Stimulated activated CD4-positive, alpha-beta T cell treated with anti-CD3 and anti-CD28 coated beads, Interleukin-1b, Interleukin-23, amount 100 ng/mL, for 4 hours (primary cell): Measurements from ENCODE around the gene KLHL35.
"Not testable (repeated sequence)": the region's sequence is repeated elsewhere in the genome, so short reads cannot be mapped to it uniquely, and the experiment has no call there.

Source experiments
- DNase-seq, 2 donors: peaks; one replicate each; pipeline ENCODE4 v3.0.0-alpha.2; 2020; ENCODE audit warnings: low read depth in 2 of 2

The KLHL35 gene

GRCh38 chr11:75388386-75389275 is 44.4 kb downstream of the KLHL35 start:
- peak; percentile 41 to 59 for DNase-seq

DNA sequence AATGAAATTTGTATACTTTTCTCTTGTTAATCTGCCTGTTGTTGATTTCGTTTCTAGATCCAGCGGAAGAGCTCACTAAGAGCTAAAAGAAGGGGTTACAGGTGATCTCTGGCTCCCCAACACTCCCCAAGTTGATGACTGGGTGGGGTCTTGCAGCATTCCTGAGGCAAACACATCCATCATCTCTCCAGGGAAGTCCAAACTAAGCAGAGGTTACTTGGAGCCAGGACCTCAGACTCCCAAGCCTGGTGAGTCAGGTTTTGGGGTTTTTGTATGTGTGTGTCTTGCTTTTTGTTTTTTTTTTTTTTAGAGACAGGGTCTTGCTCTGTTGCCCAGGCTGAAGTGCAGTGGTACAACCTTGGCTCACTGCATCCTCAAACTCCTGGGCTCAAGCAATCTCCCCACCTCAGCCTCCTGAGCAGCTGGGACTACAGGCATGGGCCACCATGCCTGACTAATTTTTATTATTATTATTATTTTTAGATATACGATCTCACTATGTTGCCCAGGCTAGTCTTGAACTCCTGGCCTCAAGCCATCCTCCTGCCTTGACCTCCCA is 45.2 kb downstream of the KLHL35 start:
- no peak for DNase-seq

DNA sequence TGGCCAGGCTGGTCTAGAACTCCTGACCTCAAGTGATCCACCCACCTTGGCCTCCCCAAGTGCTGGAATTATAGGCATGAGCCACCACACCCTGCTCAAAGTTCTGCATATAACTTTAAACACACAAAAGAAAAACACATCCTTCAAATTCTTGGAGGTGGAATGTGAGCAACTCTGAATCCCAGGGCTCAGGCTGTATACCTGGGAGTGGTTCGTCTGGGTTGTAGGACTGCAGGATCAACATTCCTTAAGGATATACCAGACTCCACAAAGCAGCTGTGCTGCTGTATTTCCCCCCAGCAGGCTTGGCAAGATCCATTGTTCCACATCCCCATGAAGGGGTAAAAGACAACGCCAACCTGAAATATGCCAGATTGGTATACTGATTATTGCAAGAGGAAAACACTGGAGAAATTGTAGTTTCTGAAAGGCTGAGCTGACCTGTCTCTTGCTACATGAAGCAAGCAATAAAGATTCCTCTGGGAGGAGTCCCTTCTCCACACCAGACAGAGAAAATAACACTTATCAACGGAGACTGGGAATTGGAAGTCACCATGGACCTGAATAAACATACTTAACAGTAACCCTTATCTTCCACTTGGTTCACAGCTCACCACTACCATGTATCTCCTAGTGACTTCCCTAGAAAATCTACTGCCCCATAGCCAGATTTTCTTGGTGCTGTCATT is 45.9 kb downstream of the KLHL35 start:
- no peak for DNase-seq

DNA sequence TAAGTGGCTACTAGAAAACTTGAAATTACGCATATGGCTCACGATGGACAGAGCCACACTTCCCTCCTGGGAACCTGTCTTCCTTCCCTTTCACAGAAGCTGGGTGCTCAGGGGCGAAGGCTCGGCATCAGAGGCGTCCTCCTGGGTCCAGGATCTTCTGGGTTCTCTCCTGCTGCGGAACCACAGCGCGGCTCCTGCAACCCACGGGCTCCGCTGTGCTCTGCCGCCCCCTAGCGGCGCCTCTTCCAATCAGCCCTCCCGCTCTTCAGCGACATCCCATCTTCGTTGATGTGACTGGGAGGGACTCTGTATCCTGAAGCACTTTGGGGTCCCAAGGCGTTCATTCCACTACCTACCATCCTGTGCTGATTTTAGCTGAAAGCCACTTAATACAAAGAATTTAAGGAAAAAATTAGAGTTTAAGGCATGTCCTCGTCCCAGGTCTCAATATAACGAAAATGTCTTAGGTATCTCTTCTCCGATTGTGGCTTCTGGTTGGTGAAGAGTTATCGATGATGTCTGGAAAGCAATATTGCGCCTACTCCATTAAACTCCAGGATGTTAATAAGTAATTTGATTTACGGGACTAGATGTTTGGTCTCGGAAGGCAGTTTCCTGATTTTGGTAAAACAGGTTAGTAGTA is 48.4 kb downstream of the KLHL35 start:
- DNase-seq: peak; percentile 77

- DNase-seq: no peak
Observed at GRCh38 chr11:75383246-75383645, 49.8 kb downstream of the KLHL35 start.

DNA sequence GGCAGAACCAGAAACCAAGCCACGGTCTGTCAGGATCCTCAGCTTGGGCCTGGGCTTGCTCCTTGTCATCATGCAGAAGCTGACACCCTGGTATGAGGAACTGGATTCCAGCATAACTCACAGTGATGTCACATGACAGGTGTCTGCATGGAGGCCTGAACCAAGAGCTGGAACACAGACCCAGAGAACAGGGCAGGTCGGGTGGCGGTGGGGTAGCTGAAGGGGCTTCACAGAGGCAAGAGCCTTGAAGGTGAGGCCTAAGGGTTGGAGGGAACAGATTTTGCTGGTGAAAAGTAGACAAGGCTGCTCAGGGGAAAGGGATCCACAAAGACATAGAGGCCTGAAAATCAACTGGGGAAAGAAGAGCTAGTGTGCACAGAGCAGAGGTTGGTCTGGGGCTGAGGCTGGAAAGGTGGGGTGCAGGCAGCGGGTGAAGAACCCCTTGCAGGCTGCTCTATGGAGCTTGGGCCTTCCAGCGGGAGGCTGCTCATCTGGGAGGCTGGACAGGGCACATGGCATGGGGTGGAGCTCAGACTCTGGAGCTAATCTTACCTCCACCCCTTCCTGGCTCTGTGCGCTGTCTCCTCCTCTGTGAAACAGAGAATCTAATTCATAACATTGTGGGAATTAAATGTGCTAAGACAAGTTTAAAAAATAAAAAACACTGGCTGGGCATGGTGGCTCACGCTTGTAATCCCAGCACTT is 52.1 kb downstream of the KLHL35 start:
- DNase-seq: no peak

GRCh38 chr11:75380245-75380644 is 52.8 kb downstream of the KLHL35 start:
- no peak for DNase-seq

DNA sequence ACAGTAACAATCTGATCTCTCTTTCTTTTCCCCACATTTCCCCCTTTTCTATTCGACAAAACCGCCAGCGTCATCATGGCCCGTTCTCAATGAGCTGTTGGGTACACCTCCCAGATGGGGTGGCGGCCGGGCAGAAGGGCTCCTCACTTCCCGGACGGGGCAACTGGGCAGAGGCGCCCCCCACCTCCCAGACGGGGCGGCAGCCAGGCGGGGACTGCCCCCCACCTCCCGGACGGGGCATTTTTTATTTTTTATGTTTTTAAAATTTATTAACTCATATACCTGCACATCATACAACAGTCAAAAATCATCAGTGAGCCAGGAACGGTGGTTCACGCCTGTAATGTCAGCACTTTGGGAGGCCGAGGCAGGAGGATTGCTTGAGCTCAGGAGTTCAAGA is 54.2 kb downstream of the KLHL35 start:
- DNase-seq: not testable (repeated sequence)

- no peak for DNase-seq
Observed at GRCh38 chr11:75376175-75376574, 56.8 kb downstream of the KLHL35 start.

GRCh38 chr11:75375626-75376025 is 57.4 kb downstream of the KLHL35 start:
- DNase-seq: no peak

- DNase-seq: no peak
Observed at GRCh38 chr11:75374646-75375045, 58.4 kb downstream of the KLHL35 start.

DNA sequence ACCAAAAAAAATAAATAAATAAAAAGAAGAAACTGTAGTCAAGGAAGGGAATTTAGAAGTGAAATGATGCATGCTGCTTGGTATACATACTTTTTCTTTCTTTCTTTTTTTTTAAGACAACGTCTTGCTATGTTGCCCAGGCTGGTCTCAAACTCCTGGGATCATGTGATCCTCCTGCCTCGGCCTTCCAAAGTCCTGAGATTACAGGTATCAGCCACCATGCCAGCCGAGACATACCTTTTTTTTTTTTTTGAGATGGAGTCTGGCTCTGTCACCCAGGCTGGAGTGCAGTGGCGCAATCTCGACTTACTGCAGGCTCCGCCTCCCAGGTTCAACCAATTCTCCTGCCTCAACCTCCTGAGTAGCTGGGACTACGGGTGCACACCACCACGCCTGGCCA is 59.8 kb downstream of the KLHL35 start:
- DNase-seq: no peak
